ENCODE data around the gene TBRG1.
"Not testable (repeated sequence)": the region's sequence is repeated elsewhere in the genome, so short reads cannot be mapped to it uniquely, and the experiment has no call there.

The TBRG1 gene

GRCh38 chr11:124622531-124623451, at the start of gene TBRG1:
TSS of gene TBRG1 (plus strand) at chr11:124622864. CDS start at chr11:124623084, 220 bp downstream.
- peak; percentile 93 for DNase-seq
- in situ Hi-C loops (cut with MboI; ENCODE audit: low pct_unique_long_range_greater_than_20kb, low sequenced_read_pairs), result no loop called here

- in situ Hi-C loops (cut with MboI; ENCODE audit: low pct_unique_long_range_greater_than_20kb, low sequenced_read_pairs), result no loop called here
- DNase-seq, result no peak
Measured at GRCh38 chr11:124577716-124578427, 44.8 kb upstream of the TBRG1 start.

- in situ Hi-C loops (cut with MboI; ENCODE audit: low pct_unique_long_range_greater_than_20kb, low sequenced_read_pairs), result no loop called here
- DNase-seq, result no peak
Measured at GRCh38 chr11:124578761-124579160, 43.9 kb upstream of the TBRG1 start.

- in situ Hi-C loops (cut with MboI; ENCODE audit: low pct_unique_long_range_greater_than_20kb, low sequenced_read_pairs), result no loop called here
- DNase-seq, result no peak
Measured at GRCh38 chr11:124581817-124582216, 40.8 kb upstream of the TBRG1 start.

- in situ Hi-C loops (cut with MboI; ENCODE audit: low pct_unique_long_range_greater_than_20kb, low sequenced_read_pairs), result no loop called here
- no peak for DNase-seq
Measured at GRCh38 chr11:124582565-124582964, 40.1 kb upstream of the TBRG1 start.

GRCh38 chr11:124583781-124584180, 38.9 kb upstream of the TBRG1 start:
- in situ Hi-C loops (cut with MboI; ENCODE audit: low pct_unique_long_range_greater_than_20kb, low sequenced_read_pairs), result no loop called here
- DNase-seq, result no peak

GRCh38 chr11:124584681-124585372, 37.8 kb upstream of the TBRG1 start:
- in situ Hi-C loops (cut with MboI; ENCODE audit: low pct_unique_long_range_greater_than_20kb, low sequenced_read_pairs), result no loop called here
- no peak for DNase-seq

GRCh38 chr11:124586238-124586860, 36.3 kb upstream of the TBRG1 start:
- peak; percentile 63 for DNase-seq
- in situ Hi-C loops (cut with MboI; ENCODE audit: low pct_unique_long_range_greater_than_20kb, low sequenced_read_pairs), result no loop called here

GRCh38 chr11:124591430-124591829, 31.2 kb upstream of the TBRG1 start:
- DNase-seq, result no peak
- in situ Hi-C loops (cut with MboI; ENCODE audit: low pct_unique_long_range_greater_than_20kb, low sequenced_read_pairs), result no loop called here

GRCh38 chr11:124592627-124593026, 30.0 kb upstream of the TBRG1 start:
- in situ Hi-C loops (cut with MboI; ENCODE audit: low pct_unique_long_range_greater_than_20kb, low sequenced_read_pairs), result no loop called here
- DNase-seq, result no peak

GRCh38 chr11:124595302-124595701, 27.4 kb upstream of the TBRG1 start:
- in situ Hi-C loops (cut with MboI; ENCODE audit: low pct_unique_long_range_greater_than_20kb, low sequenced_read_pairs), result no loop called here
- no peak for DNase-seq

- in situ Hi-C loops (cut with MboI; ENCODE audit: low pct_unique_long_range_greater_than_20kb, low sequenced_read_pairs), result no loop called here
- no peak for DNase-seq
Measured at GRCh38 chr11:124597626-124598025, 25.0 kb upstream of the TBRG1 start.

- DNase-seq, result no peak
- in situ Hi-C loops (cut with MboI; ENCODE audit: low pct_unique_long_range_greater_than_20kb, low sequenced_read_pairs), result no loop called here
Measured at GRCh38 chr11:124600621-124601320, 21.9 kb upstream of the TBRG1 start.

GRCh38 chr11:124602193-124602592, 20.5 kb upstream of the TBRG1 start:
- in situ Hi-C loops (cut with MboI; ENCODE audit: low pct_unique_long_range_greater_than_20kb, low sequenced_read_pairs), result no loop called here
- DNase-seq, result no peak

GRCh38 chr11:124602723-124603122, 19.9 kb upstream of the TBRG1 start:
- in situ Hi-C loops (cut with MboI; ENCODE audit: low pct_unique_long_range_greater_than_20kb, low sequenced_read_pairs); DNase-seq: not testable (repeated sequence)

GRCh38 chr11:124605719-124606118, 16.9 kb upstream of the TBRG1 start:
- peak; percentile 55 for DNase-seq
- in situ Hi-C loops (cut with MboI; ENCODE audit: low pct_unique_long_range_greater_than_20kb, low sequenced_read_pairs), result no loop called here

- no peak for DNase-seq
- in situ Hi-C loops (cut with MboI; ENCODE audit: low pct_unique_long_range_greater_than_20kb, low sequenced_read_pairs), result no loop called here
Measured at GRCh38 chr11:124608147-124608546, 14.5 kb upstream of the TBRG1 start.

- DNase-seq, result no peak
- in situ Hi-C loops (cut with MboI; ENCODE audit: low pct_unique_long_range_greater_than_20kb, low sequenced_read_pairs), result no loop called here
Measured at GRCh38 chr11:124610295-124610694, 12.4 kb upstream of the TBRG1 start.

- DNase-seq, result no peak
- in situ Hi-C loops (cut with MboI; ENCODE audit: low pct_unique_long_range_greater_than_20kb, low sequenced_read_pairs), result no loop called here
Measured at GRCh38 chr11:124611064-124611463, 11.6 kb upstream of the TBRG1 start, which contains the start of gene PANX3. TSS of gene PANX3 (plus strand) at chr11:124611428. CDS start at chr11:124611557, 129 bp downstream.

All from KBM-7 (cell line).